HG02588 (cell line): ENCODE data around the gene GTPBP8.

Source experiments
- ATAC-seq: cut with Tn5 transposase; IDR thresholded peaks from one replicate; pipeline ENCODE4 v1.9.1; 2021; ENCODE audit warnings: mild to moderate bottlenecking, moderate library complexity; ENCODE audit not compliant: unreplicated experiment

Gene GTPBP8

DNA sequence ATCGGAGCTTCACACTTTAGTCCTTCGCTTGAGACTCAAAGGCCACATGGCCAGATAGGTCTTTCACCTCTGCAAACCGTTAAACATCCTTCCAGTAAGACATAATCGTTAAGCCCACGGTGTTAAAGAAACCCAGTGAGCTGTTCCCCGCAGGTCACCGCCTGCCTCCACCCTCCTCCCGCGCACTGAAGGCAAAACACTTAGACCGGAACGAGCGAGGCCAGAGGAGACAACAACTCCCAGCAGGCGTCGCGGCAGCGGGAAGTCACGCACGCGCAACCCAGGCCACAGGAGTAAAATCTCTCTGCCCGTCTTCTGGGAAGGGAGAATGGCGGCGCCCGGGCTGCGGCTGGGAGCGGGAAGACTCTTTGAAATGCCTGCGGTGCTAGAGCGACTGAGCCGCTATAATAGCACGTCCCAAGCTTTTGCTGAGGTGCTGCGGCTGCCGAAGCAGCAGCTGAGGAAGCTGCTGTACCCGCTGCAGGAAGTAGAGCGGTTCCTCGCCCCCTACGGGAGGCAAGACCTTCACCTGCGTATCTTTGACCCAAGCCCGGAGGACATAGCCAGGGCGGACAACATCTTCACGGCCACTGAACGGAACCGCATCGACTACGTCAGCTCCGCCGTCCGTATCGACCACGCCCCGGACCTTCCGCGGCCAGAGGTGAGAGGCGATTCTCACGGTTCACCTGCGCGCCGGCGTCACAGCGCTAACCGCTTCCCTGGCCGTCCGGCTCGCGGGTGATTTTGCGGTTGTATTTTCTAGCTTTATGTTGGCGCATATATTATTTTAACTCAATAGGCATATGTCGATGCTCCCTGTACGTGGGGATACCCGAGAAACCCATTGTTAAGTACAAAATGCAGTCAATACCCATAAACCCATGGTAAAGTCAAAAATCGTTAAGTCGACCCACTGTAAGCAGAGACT, at the start of gene GTPBP8:
Gene GTPBP8, plus strand, starts transcription at position 313 of the 931 bp plus-strand sequence. Its CDS starts 16 bp downstream, at position 329.
- peak; percentile 94 for ATAC-seq

DNA sequence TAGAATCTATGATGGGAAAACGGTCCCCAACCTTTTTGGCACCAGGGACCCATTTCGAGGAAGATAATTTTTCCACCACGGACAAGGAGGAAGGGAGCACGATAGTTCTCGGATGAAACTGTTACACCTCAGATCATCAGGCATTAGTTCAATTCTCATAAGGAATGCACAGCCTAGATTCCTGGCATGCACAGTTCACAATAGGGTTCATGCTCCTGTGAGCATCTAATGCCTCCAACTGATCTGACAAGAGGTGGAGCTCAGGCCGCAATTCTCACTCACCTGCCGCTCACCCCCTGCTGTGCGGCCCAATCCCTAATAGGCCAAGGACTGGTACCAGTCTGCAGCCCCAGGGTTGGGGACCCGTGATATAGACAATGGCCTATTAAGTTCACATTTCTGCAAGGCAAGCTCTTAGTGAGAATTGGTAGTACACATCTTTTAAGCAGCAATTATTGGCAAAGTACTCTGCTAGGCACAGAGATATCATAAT, 42.4 kb upstream of the GTPBP8 start:
- no peak for ATAC-seq

DNA sequence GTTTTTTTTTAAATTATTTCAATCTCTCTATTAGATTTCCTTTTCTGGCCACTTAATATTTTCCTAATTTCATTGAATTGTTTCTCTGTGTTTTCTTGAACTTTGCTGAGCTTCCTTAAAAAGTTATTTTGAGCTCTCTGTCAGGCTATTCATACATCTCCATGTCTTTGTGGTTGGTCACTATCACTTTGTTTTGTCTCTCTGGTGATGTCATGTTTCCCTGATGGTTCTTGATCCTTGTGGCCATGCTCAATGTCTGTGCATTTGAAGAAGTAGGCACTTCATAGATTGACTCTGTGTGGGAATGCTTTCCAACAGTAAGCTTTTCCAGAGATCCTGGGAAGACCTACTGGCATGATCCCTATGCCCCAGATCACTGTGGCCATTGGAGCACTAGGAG, 34.4 kb upstream of the GTPBP8 start:
- ATAC-seq, result no peak

DNA sequence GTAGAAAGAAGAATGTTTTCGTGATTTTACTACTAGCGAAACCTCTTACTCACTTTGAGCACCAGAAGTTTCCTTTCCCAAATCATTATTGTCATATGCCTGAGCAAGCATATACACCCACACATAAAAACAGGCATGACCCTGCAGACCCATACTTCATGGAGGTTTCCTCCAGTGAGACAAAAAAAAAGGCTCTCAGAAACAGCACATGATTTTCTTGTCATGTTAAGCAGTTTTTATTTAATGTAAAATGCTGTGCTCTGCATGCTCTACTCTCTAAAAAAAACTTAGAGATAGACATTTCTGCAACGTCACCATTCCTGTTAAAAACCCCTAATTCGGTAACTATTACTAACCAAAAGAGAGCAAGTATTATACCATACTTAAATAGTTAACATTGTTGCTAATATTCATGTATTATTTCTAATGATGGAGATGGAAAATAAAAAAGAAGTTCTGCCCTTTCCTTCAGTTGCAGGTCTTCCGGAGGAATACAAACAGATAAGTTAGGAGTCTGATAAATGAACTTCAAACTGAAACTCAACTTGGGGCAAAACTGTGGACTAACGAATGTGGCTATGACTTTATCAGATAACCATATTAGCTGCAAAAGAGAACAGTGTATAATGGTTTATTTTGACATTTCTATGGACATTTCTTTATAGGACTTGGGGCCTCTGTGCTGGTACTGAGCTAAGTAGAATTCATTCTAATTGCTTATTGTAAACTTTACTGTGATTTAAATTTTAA, 31.8 kb upstream of the GTPBP8 start:
- ATAC-seq, result peak; percentile 68

DNA sequence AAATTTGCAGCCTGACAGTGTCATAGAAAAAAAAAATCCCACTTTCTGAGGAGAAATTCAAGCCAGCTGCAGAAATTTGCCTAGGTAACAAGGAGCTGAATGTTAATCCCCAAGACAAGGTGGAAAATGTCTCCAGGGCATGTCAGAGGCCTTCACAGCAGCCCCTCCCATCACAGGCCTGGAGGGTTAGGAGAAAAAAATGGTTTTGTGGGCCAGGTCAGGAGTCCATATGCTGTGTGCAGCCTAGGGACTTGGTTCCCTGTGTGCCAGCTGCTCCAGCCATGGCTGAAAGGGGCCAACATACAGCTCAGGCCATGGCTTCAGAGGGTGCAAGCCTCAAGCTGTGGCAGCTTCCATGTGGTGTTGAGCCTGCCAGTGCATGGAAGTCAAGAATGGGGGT, 27.1 kb upstream of the GTPBP8 start:
- ATAC-seq, result no peak

DNA sequence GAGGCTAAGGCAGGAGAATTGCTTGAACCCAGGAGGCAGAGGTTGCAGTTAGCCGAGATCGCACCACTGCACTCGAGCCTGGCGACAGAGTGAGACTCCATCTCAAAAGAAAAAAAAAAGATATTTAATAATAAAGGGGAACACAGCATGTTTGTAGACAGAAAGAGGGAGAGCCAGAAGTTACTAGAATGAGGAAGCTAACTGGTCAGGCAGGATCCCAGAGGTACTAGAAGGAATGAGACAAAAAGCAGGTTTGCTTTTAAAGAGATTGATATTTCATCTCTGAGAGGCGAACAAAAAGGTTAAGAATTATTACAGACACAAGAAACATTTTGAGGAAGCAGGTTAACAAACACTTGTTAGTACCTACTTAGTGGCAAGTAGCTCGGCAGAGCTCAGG, 25.1 kb upstream of the GTPBP8 start:
- ATAC-seq, result no peak

DNA sequence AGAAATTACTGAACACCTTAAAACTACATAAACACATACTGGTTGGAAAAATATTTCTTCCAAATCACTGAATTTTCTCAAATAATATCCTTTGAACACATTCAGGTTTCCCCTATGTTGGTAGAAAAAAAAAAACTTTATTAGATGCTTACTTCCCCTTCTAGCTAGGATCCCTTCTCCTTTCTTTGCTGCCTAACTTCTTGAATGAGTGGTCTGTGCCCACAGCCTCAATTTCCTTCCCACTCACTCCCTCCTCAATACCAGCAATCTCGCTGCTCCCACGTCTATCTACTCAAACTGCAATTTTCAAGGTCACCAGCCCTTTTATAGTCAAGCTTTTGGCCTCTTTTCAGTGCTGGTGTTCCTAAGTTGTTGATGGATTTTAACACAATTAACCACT, 24.2 kb upstream of the GTPBP8 start:
- ATAC-seq, result no peak

DNA sequence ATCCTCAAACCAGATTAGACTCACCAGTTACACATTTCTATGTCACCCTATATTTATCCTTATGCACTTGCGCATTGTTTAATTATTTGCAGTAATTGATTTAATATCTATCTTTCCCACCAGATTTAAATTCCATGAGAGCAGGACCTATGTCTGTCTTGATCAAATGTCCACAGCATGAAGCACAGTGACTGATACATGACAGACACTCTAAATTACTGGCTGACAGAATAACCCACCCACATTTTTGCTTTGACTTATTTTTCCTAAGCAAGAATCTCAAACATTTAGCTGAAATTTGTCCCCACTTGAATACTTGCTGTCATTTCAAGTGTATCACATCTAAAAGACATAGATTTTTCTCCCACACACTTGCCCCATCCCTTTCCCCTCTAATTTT, 23.4 kb upstream of the GTPBP8 start:
- no peak for ATAC-seq

DNA sequence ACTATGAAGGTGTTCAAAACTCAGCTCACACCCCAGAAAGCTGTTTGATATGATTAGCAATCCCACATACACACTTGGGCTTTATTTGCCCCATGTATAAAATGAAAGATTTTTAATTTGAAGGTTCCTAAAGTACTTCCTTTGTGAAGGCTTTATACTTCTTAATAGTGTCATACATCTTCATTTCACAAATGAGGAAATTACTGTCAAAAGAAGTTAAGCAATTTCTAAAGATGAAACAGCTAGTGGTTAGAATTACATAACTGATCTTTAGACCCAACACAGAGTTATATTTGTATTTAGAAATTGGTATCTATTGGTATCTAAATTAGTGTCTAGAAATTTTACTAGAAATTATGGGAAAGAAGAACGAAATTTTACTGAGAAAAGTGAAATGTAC, 23.0 kb upstream of the GTPBP8 start:
- no peak for ATAC-seq

DNA sequence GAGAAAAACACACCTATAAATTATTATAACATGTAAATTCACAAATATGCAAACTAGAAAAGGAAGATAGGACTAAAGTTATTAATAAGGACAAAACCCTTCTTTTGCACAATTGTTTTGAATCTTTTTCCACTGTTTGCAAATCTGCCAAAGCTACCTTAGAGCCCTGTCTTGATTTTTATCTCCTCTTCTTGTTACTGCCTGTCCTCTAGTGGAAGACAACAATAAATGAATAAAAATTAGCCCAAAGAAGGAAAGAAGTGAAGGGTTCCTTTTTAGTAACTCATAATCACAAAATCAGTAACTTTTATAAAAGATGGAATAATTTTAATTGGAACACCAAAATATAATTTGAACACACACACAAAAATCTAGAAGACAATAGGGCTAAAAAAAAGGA, 18.6 kb upstream of the GTPBP8 start:
- no peak for ATAC-seq

DNA sequence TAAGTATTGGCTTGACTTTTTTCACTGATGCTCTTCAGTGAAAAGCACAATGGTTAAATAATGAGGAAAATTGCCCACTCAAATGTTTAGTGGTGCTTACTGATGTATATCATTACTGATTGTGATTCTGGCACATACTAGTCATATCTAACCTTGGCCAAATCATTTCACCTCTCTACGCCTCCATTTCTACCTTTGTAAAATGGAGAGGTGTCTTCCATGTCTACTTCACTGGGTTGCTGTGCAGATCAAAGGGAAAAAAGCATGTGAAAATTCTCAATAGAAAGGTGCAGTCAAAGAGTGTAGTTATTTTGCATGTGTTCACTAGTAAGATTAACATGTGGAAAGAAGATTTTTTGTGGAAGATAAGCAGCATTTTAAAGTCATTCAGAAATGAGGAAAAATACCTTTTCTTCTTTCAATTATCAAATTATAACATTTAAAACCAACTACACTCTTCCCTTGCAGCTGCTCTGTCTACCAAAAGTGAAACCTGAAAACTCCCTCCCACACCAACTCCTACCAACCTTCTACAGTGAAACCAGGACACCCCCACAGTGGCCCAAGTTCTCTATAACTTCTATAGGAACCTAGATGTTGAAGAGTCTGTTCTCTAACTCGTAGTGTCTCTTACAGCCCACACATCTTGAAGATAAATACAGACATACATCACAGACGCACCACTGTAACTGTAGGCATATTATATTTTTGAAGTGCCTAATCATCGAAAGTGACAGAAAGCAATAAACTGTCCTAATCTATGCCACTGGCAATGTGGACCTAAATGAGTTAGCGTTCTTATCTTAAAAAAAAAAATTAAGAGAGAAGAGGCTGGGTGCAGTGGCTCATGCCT, 17.2 kb upstream of the GTPBP8 start:
- peak; percentile 92 for ATAC-seq

DNA sequence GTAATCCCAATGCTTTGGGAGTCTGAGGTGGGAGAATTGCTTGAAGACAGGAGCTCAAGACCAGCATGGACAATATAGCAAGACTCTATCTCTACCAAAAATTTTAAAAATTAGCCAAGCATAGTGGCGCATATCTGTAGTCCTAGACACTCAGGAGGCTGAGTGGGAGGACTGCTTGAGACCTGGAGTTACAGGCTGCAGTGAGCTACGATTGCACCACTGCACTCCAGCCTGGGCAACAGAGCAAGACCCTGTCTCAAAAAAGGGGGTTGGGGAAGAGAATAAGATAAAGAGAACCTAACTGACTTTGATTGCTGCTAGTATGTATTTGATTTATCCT, 16.6 kb upstream of the GTPBP8 start:
- ATAC-seq, result peak; percentile 22

DNA sequence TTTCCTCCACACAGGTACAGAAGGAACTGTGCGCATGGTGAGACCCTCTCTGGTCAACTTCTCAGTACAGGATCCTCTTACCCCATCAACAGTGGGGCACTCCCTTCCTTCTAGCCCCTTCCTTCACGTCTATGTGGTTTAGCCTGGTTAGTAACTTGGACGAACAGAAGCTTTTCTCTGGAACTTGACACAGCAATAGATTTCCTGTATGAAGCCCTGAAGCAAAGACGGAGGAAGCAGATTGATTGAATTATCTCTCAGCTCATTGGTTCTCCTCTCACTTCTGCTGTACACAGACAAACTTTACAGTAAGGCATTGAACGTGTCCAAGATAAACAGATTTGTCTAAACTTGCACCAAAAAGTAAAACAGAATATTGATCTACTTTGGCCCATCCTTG, 15.9 kb upstream of the GTPBP8 start, which contains the start of gene CD200R1:
Gene CD200R1, minus strand, starts transcription at position 210 of the 400 bp plus-strand sequence. CDS start 246 bp downstream, outside the sequence.
- no peak for ATAC-seq

DNA sequence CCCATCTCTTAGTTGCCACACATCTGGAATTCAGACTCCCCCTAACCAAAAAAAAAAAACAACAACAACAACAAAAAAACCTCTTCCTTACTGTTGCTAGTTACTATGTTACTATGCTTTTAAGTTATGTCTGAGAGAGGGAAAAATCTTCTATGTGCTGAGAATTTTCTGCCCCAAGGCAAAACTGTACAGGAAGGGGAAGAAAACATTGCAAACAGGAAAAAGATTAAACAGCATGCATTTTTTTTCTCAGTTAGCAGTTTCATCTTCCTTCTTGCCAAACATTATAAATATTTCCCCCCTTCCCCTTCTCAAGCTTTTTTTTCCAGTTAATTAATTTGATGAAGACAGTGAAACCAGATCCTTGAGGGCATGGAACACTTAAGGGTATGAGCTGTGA, 14.8 kb upstream of the GTPBP8 start:
- no peak for ATAC-seq

DNA sequence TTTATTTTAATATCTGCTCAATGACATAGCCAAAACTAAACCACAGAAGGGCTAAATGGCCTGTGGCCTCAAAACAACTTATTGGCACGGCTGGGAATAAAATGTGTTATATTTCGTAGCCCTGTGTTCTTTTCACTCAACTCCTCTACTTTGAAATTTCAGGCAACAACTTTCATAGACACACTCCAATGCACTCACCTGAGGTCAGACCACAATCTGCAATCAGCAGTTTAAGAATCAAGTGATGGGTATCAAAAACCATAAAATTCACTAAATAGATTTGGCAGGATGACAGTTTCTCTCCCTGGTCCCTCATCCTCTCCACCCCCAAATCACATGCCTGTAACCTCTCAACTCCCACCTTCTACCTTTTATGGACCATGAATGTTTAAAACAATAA, 13.8 kb upstream of the GTPBP8 start:
- no peak for ATAC-seq

DNA sequence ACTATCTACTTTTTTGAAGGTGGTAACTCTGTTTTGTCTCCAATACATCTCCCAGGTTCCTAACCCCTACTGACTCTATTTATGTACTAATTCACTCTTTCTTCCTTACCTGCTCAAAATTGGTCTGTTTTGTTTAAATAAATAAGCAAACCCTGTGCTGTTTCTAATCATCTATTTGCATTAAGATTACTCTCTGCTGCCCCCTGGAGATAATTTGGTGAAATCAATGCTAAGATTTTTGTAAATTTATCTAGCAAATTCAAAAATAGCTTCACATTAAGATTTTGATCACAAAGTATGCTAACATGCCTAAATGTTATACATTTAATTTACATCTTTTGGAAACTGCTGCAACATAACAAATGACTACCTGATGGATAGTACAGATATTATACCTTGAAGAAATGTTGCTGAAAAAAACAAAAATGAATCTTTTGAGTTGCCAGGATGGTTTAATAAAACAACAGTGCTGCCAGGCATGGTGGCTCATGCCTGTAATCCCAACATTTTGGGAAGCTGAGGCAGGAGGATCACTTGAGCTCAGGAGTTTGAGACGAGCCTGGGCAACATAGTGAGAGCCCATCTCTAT, 11.4 kb upstream of the GTPBP8 start:
- ATAC-seq, result no peak

DNA sequence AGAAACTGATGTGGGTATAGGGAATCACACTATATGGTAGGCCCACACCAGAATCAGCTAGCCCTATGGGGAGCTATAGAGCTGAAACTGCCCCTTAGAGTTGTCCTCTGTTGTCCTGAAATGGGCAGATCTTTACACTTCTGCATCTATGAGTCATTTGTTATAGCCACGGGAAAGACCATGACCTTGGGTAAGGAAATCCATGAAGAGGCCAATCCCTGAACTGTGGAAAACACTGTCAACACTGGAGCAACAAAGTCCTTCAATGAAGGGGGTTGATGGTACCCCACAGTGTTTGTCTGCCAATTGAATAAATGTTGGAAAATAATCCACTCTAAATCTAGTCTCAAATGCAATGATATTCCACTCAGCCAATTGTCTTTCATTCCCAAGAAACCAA, 10.7 kb upstream of the GTPBP8 start:
- no peak for ATAC-seq

DNA sequence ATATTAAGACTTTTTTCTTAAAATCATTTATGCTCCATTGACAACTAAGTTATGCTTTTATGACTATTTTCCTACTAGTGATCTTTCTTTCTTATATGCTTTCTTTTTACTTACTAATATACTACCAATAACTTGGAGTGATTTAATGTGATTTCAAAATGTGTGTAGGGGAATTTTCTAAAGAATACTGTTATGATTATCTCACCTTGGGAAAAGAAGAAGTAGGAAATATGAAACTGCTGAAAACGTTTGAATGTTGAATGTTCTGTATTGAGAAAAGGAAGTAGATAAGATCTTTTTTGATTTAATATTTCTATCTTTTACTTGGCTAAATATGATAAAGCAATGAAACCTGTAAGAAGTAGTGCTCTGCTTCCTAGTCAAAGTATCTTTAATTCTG, 8.1 kb upstream of the GTPBP8 start:
- ATAC-seq, result no peak

DNA sequence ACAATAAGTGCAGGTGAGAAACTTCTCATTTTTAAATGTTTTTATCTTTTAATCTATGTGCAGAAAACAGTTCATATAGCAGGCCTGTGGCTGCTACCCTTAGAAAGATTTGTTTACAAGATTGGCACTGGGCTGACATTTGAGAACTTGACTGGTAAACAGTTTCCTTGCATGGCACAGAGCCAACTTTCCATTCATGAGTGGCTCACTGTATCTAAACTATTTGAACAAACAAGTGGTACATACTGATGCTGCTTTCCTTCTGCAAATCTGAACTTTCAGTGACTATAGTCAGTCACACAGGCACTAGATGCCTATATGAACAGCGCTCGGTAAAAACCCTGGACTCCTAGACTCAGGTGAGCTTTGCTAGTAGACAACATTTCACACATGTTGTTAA, 6.3 kb upstream of the GTPBP8 start:
- ATAC-seq, result no peak

DNA sequence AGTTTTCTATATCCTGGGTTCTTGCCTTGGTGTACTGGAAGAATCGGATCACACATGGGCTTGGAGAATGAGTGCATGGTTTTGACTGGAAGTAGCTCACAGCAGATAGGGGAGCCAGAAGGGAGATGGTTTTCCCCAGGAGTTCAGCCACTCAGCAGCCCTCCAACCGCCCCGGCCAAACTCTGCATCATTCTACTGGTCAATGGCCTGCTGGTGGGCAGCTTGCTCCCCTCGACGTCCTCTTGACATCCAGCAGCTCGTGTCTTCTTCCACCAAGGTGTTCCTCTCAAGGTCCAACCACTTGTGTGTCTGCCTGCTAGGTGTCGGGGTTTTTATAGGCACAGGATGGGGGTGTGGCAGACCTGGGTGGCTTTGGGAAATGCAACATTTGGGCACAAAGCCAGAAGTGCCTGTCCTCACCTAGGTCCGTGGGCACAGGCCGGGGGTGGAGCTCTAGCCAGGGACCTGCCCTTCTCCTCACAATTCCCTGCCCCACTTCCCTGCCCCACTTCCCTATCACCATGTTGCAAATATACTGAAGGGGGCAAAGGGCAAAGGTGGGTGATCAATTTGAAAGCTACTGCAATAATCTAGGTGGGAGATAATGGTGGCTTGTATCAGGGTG, 3.0 kb upstream of the GTPBP8 start:
- ATAC-seq, result no peak
